Measurements from ENCODE around the gene RANBP17.

- TF ChIP-seq, protein P1, sequence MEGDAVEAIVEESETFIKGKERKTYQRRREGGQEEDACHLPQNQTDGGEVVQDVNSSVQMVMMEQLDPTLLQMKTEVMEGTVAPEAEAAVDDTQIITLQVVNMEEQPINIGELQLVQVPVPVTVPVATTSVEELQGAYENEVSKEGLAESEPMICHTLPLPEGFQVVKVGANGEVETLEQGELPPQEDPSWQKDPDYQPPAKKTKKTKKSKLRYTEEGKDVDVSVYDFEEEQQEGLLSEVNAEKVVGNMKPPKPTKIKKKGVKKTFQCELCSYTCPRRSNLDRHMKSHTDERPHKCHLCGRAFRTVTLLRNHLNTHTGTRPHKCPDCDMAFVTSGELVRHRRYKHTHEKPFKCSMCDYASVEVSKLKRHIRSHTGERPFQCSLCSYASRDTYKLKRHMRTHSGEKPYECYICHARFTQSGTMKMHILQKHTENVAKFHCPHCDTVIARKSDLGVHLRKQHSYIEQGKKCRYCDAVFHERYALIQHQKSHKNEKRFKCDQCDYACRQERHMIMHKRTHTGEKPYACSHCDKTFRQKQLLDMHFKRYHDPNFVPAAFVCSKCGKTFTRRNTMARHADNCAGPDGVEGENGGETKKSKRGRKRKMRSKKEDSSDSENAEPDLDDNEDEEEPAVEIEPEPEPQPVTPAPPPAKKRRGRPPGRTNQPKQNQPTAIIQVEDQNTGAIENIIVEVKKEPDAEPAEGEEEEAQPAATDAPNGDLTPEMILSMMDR (IDR thresholded peaks at IDR 0.05): no peak
- TF ChIP-seq POLR2AphosphoS5 (IDR thresholded peaks at IDR 0.05) (no peak), POLR2A (IDR thresholded peaks at IDR 0.05) (no peak), EP300 (IDR thresholded peaks at IDR 0.05) (no peak)
Measured at GRCh38 chr5:171251519-171251918, 389.7 kb downstream of the RANBP17 start.
